Activated naive CD8-positive, alpha-beta T cell treated with anti-CD3 and anti-CD28 coated beads, Interleukin-2, amount 50 U/mL, for 24 hours (primary cell): ENCODE data around the gene TUT4.

Experiments
- ATAC-seq: fragments of 150-1000 bp; cut with Tn5 transposase; one replicate; pipeline ENCODE4 v1.10.0; 2021
- DNase-seq: peaks from one replicate; pipeline ENCODE4 v3.0.0; 2021
- H3K27ac Mint-ChIP-seq: one replicate; pipeline ENCODE4 v1.8.0; 2021; ENCODE audit warnings: mild to moderate bottlenecking, mixed read lengths
- H3K27me3 Mint-ChIP-seq: one replicate; pipeline ENCODE4 v1.8.0; 2021; ENCODE audit warnings: mixed read lengths
- H3K36me3 Mint-ChIP-seq: one replicate; pipeline ENCODE4 v1.8.0; 2021; ENCODE audit warnings: low read depth, mixed read lengths
- H3K4me1 Mint-ChIP-seq: one replicate; pipeline ENCODE4 v1.8.0; 2021; ENCODE audit warnings: mixed read lengths
- H3K4me3 Mint-ChIP-seq: one replicate; pipeline ENCODE4 v1.8.0; 2021; ENCODE audit warnings: mild to moderate bottlenecking, moderate library complexity, mixed read lengths
- H3K9me3 Mint-ChIP-seq: one replicate; pipeline ENCODE4 v1.8.0; 2021; ENCODE audit warnings: mixed read lengths

TUT4 gene

GRCh38 chr1:52435650-52436049 is 117.2 kb downstream of the TUT4 start:
- Mint-ChIP-seq H3K27me3 (no peaks in the 10 kb centered on the region), H3K9me3 (no peaks in the 10 kb centered on the region), H3K4me3 (no peak overlapping the region), H3K36me3 (peaks cover 17% of the 10 kb centered on the region), H3K27ac (no peak overlapping the region), H3K4me1 (no peaks in the 10 kb centered on the region)
- no peak for DNase-seq
- ATAC-seq: no peak

- Mint-ChIP-seq H3K27ac (no peak overlapping the region), H3K4me3 (no peak overlapping the region), H3K27me3 (no peaks in the 10 kb centered on the region), H3K36me3 (peaks cover 18% of the 10 kb centered on the region), H3K9me3 (no peaks in the 10 kb centered on the region), H3K4me1 (no peaks in the 10 kb centered on the region)
- DNase-seq: no peak
- no peak for ATAC-seq
These were observed 117.7 kb downstream of the TUT4 start for GRCh38 chr1:52435211-52435610.

- Mint-ChIP-seq H3K4me3 (no peak overlapping the region), H3K9me3 (no peaks in the 10 kb centered on the region), H3K4me1 (no peaks in the 10 kb centered on the region), H3K27ac (no peak overlapping the region), H3K27me3 (no peaks in the 10 kb centered on the region), H3K36me3 (peaks cover 20% of the 10 kb centered on the region)
- DNase-seq: no peak
- no peak for ATAC-seq
These were observed 120.1 kb downstream of the TUT4 start for GRCh38 chr1:52432807-52433206.

- ATAC-seq (no peak), DNase-seq (no peak)
- peaks cover 34% of the 10 kb centered on the region for H3K36me3 Mint-ChIP-seq
- H3K4me3 Mint-ChIP-seq: no peak overlapping the region
- no peaks in the 10 kb centered on the region for H3K9me3 Mint-ChIP-seq
- H3K27ac Mint-ChIP-seq: no peak overlapping the region
- no peaks in the 10 kb centered on the region for H3K27me3 Mint-ChIP-seq
- H3K4me1 Mint-ChIP-seq: peaks cover 37% of the 10 kb centered on the region
These were observed 125.7 kb downstream of the TUT4 start for GRCh38 chr1:52427152-52427551.

GRCh38 chr1:52426371-52426770 is 126.5 kb downstream of the TUT4 start:
- H3K4me3 Mint-ChIP-seq: no peak overlapping the region
- ATAC-seq: no peak
- peaks cover 37% of the 10 kb centered on the region for H3K36me3 Mint-ChIP-seq
- H3K9me3 Mint-ChIP-seq: no peaks in the 10 kb centered on the region
- H3K4me1 Mint-ChIP-seq: peaks cover 38% of the 10 kb centered on the region
- no peaks in the 10 kb centered on the region for H3K27me3 Mint-ChIP-seq
- DNase-seq: no peak
- H3K27ac Mint-ChIP-seq: peak overlapping the region; percentile 80

GRCh38 chr1:52424813-52425212 is 128.1 kb downstream of the TUT4 start:
- Mint-ChIP-seq H3K4me1 (peaks cover 38% of the 10 kb centered on the region), H3K36me3 (peaks cover 29% of the 10 kb centered on the region), H3K4me3 (no peak overlapping the region), H3K27ac (peak overlapping the region; percentile 51), H3K27me3 (no peaks in the 10 kb centered on the region), H3K9me3 (no peaks in the 10 kb centered on the region)
- ATAC-seq: no peak
- no peak for DNase-seq

GRCh38 chr1:52424231-52424636 is 128.7 kb downstream of the TUT4 start:
- peak overlapping the region; percentile 62 for H3K4me3 Mint-ChIP-seq
- no peaks in the 10 kb centered on the region for H3K27me3 Mint-ChIP-seq
- ATAC-seq: peak; percentile 95
- H3K4me1 Mint-ChIP-seq: peaks cover 38% of the 10 kb centered on the region
- peaks cover 35% of the 10 kb centered on the region for H3K36me3 Mint-ChIP-seq
- H3K27ac Mint-ChIP-seq: peak overlapping the region; percentile 89
- DNase-seq: no peak
- no peaks in the 10 kb centered on the region for H3K9me3 Mint-ChIP-seq

GRCh38 chr1:52423771-52424170 is 129.1 kb downstream of the TUT4 start:
- H3K27ac Mint-ChIP-seq: peak overlapping the region; percentile 89
- H3K4me3 Mint-ChIP-seq: peak overlapping the region; percentile 62
- ATAC-seq: peak; percentile 95
- H3K9me3 Mint-ChIP-seq: no peaks in the 10 kb centered on the region
- peaks cover 38% of the 10 kb centered on the region for H3K4me1 Mint-ChIP-seq
- peaks cover 36% of the 10 kb centered on the region for H3K36me3 Mint-ChIP-seq
- DNase-seq: peak; percentile 56
- no peaks in the 10 kb centered on the region for H3K27me3 Mint-ChIP-seq

- peaks cover 42% of the 10 kb centered on the region for H3K4me1 Mint-ChIP-seq
- H3K36me3 Mint-ChIP-seq: peaks cover 37% of the 10 kb centered on the region
- no peak for DNase-seq
- peak overlapping the region; percentile 16 for H3K27ac Mint-ChIP-seq
- H3K4me3 Mint-ChIP-seq: no peak overlapping the region
- H3K9me3 Mint-ChIP-seq: no peaks in the 10 kb centered on the region
- H3K27me3 Mint-ChIP-seq: no peaks in the 10 kb centered on the region
- ATAC-seq: no peak
These were observed 129.8 kb downstream of the TUT4 start for GRCh38 chr1:52423055-52423454.

- Mint-ChIP-seq H3K4me1 (peaks cover 35% of the 10 kb centered on the region), H3K27me3 (no peaks in the 10 kb centered on the region), H3K36me3 (peaks cover 46% of the 10 kb centered on the region), H3K27ac (no peak overlapping the region), H3K4me3 (no peak overlapping the region), H3K9me3 (no peaks in the 10 kb centered on the region)
- DNase-seq (no peak), ATAC-seq (no peak)
These were observed 132.2 kb downstream of the TUT4 start for GRCh38 chr1:52420713-52421112.

GRCh38 chr1:52416811-52417210 is 136.1 kb downstream of the TUT4 start:
- Mint-ChIP-seq H3K4me1 (peaks cover 4% of the 10 kb centered on the region), H3K36me3 (peaks cover 60% of the 10 kb centered on the region), H3K4me3 (no peak overlapping the region), H3K9me3 (no peaks in the 10 kb centered on the region), H3K27me3 (no peaks in the 10 kb centered on the region), H3K27ac (no peak overlapping the region)
- ATAC-seq: no peak
- no peak for DNase-seq

- ATAC-seq: no peak
- no peaks in the 10 kb centered on the region for H3K9me3 Mint-ChIP-seq
- H3K27me3 Mint-ChIP-seq: no peaks in the 10 kb centered on the region
- H3K4me1 Mint-ChIP-seq: peaks cover 4% of the 10 kb centered on the region
- no peak overlapping the region for H3K27ac Mint-ChIP-seq
- DNase-seq: no peak
- no peak overlapping the region for H3K4me3 Mint-ChIP-seq
- H3K36me3 Mint-ChIP-seq: peaks cover 66% of the 10 kb centered on the region
These were observed 137.9 kb downstream of the TUT4 start for GRCh38 chr1:52414942-52415341.

- ATAC-seq (no peak), DNase-seq (no peak)
- H3K4me3 Mint-ChIP-seq: no peak overlapping the region
- peaks cover 4% of the 10 kb centered on the region for H3K4me1 Mint-ChIP-seq
- no peaks in the 10 kb centered on the region for H3K27me3 Mint-ChIP-seq
- H3K36me3 Mint-ChIP-seq: peaks cover 61% of the 10 kb centered on the region
- H3K9me3 Mint-ChIP-seq: no peaks in the 10 kb centered on the region
- H3K27ac Mint-ChIP-seq: no peak overlapping the region
These were observed 139.4 kb downstream of the TUT4 start for GRCh38 chr1:52413410-52413989.

GRCh38 chr1:52404975-52405338 is 147.9 kb downstream of the TUT4 start:
- Mint-ChIP-seq H3K4me1 (peaks cover 45% of the 10 kb centered on the region), H3K9me3 (no peaks in the 10 kb centered on the region), H3K4me3 (peak overlapping the region; percentile 98)

GRCh38 chr1:52404116-52404974 is 148.5 kb downstream of the TUT4 start, which contains the start of the genes ORC1 and PRPF38A:
Gene ORC1 (minus strand): TSS chr1:52404423. CDS start chr1:52402223, 2,200 bp downstream.
Gene PRPF38A (plus strand): TSS chr1:52404602. CDS start chr1:52404750, 148 bp downstream.
- Mint-ChIP-seq H3K9me3 (no peaks in the 10 kb centered on the region), H3K4me1 (peaks cover 45% of the 10 kb centered on the region), H3K27ac (peak within 1 kb of the TSS; percentile 97), H3K27me3 (no peaks in the 10 kb centered on the region), H3K36me3 (peaks cover 63% of the 10 kb centered on the region), H3K4me3 (peak within 1 kb of the TSS; percentile 98)
- DNase-seq (peak; percentile 99), ATAC-seq (peak; percentile 93)

More at GRCh38 chr1:52404975-52405338, 147.9 kb downstream of the TUT4 start:
- ATAC-seq (no peak), DNase-seq (no peak)
- H3K27ac Mint-ChIP-seq: peak overlapping the region; percentile 97
- no peaks in the 10 kb centered on the region for H3K27me3 Mint-ChIP-seq
- H3K36me3 Mint-ChIP-seq: peaks cover 59% of the 10 kb centered on the region
